GM21825 (cell line): ENCODE measurements around the gene TRIM27.
"Not testable (repeated sequence)": the region's sequence is repeated elsewhere in the genome, so short reads cannot be mapped to it uniquely, and the experiment has no call there.

Experiments
- ATAC-seq: cut with Tn5 transposase; IDR thresholded peaks from one replicate; pipeline ENCODE4 v1.9.1; 2021; ENCODE audit warnings: mild to moderate bottlenecking, moderate library complexity; ENCODE audit not compliant: unreplicated experiment

Gene TRIM27

GRCh38 chr6:28897369-28897745, 26.4 kb downstream of the TRIM27 start:
- ATAC-seq: no peak

- ATAC-seq: peak; percentile 25
These were observed 27.0 kb downstream of the TRIM27 start for GRCh38 chr6:28896505-28897368.

- ATAC-seq: peak; percentile 72
These were observed 28.5 kb downstream of the TRIM27 start for GRCh38 chr6:28895131-28895812.

GRCh38 chr6:28893172-28893799, 30.5 kb downstream of the TRIM27 start:
- ATAC-seq: no peak

GRCh38 chr6:28892525-28892924, 31.3 kb downstream of the TRIM27 start:
- ATAC-seq: no peak

GRCh38 chr6:28887796-28888496, 35.8 kb downstream of the TRIM27 start:
- no peak for ATAC-seq

- ATAC-seq: no peak
These were observed 37.7 kb downstream of the TRIM27 start for GRCh38 chr6:28886079-28886439.

GRCh38 chr6:28884423-28885131, 39.2 kb downstream of the TRIM27 start:
- ATAC-seq: no peak

- ATAC-seq: no peak
These were observed 42.6 kb downstream of the TRIM27 start for GRCh38 chr6:28880894-28881780.

GRCh38 chr6:28880519-28880893, 43.3 kb downstream of the TRIM27 start:
- no peak for ATAC-seq

GRCh38 chr6:28876710-28877109, 47.1 kb downstream of the TRIM27 start:
- no peak for ATAC-seq

GRCh38 chr6:28875191-28875747, 48.5 kb downstream of the TRIM27 start:
- no peak for ATAC-seq

GRCh38 chr6:28872157-28872817, 51.5 kb downstream of the TRIM27 start:
- not testable (repeated sequence) for ATAC-seq

- ATAC-seq: no peak
These were observed 52.2 kb downstream of the TRIM27 start for GRCh38 chr6:28871335-28872156.

- ATAC-seq: no peak
These were observed 54.9 kb downstream of the TRIM27 start for GRCh38 chr6:28868873-28869272.

- no peak for ATAC-seq
These were observed 56.7 kb downstream of the TRIM27 start for GRCh38 chr6:28867086-28867409.

GRCh38 chr6:28866205-28867085, 57.3 kb downstream of the TRIM27 start:
- not testable (repeated sequence) for ATAC-seq
